Osteoblast (primary cell): Measurements from ENCODE around the gene SNX15. TPM values are rescaled to one million over a fixed set of nuclear protein-coding genes. Genes with fewer than 3 reads are reported as not detected.
A peak's percentile ranks its signal among the peaks of the same experiment; 100 is the strongest.

Experiments
- DNase-seq: peaks from one replicate; pipeline ENCODE4 v3.0.0; 2011; ENCODE audit warnings: low spot score, mixed read lengths; ENCODE audit not compliant: insufficient read length; ENCODE audit errors: missing footprints
- H2AFZ ChIP-seq: 2 replicates; pipeline ENCODE4 v1.6.0; 2011; ENCODE audit warnings: mild to moderate bottlenecking, low read length
- H3K27ac ChIP-seq: 2 replicates; pipeline ENCODE4 v1.5.1; 2011; ENCODE audit warnings: mild to moderate bottlenecking, low read depth, low read length, moderate library complexity
- H3K27me3 ChIP-seq: 2 replicates; pipeline ENCODE4 v1.6.0; 2012; ENCODE audit warnings: mild to moderate bottlenecking, control low read depth, inconsistent platforms, low read length, moderate library complexity; ENCODE audit not compliant: insufficient read depth
- H3K36me3 ChIP-seq: 2 replicates; pipeline ENCODE4 v1.5.1; 2011; ENCODE audit warnings: mild to moderate bottlenecking, low read length, control low read depth, moderate library complexity; ENCODE audit not compliant: insufficient read depth
- H3K4me1 ChIP-seq: 2 replicates; pipeline ENCODE4 v1.5.1; 2011; ENCODE audit warnings: mild to moderate bottlenecking, low read length, control low read depth, moderate library complexity; ENCODE audit not compliant: insufficient read depth
- H3K4me2 ChIP-seq: 2 replicates; pipeline ENCODE4 v1.6.0; 2011; ENCODE audit warnings: mild to moderate bottlenecking, low read length; ENCODE audit not compliant: insufficient read depth
- H3K4me3 ChIP-seq: fragments of 200-600 bp; sonication (generic); 3 replicates; pipeline ENCODE4 v1.5.1; 2012; ENCODE audit warnings: mild to moderate bottlenecking, low read length, inconsistent platforms; ENCODE audit not compliant: insufficient read depth
- H3K79me2 ChIP-seq: 2 replicates; pipeline ENCODE4 v1.6.0; 2012; ENCODE audit warnings: mild to moderate bottlenecking, low read length, control low read depth, inconsistent platforms; ENCODE audit not compliant: insufficient read depth
- H3K9me3 ChIP-seq: 2 replicates; pipeline ENCODE4 v1.5.1; 2011; ENCODE audit warnings: low read depth, low read length, control low read depth
- H4K20me1 ChIP-seq: 2 replicates; pipeline ENCODE4 v1.6.0; 2012; ENCODE audit warnings: mild to moderate bottlenecking, low read length, control low read depth; ENCODE audit not compliant: insufficient read depth
- total RNA-seq: library from RNA; depleted of rRNA; stranded (reverse); fragments of >200 nt; gene quantifications from 2 replicates; pipeline ENCODE4 v1.2.3, GENCODE V29; 2012
- TF ChIP-seq, protein P1 (sequence below): IDR thresholded peaks from 2 replicates; pipeline ENCODE4 v1.5.1; 2011; ENCODE audit warnings: mild to moderate bottlenecking, low read depth, low read length, moderate library complexity; ENCODE audit errors: extremely low read depth

The SNX15 gene
- total RNA-seq, 1 donor: 12.3 TPM

DNA sequence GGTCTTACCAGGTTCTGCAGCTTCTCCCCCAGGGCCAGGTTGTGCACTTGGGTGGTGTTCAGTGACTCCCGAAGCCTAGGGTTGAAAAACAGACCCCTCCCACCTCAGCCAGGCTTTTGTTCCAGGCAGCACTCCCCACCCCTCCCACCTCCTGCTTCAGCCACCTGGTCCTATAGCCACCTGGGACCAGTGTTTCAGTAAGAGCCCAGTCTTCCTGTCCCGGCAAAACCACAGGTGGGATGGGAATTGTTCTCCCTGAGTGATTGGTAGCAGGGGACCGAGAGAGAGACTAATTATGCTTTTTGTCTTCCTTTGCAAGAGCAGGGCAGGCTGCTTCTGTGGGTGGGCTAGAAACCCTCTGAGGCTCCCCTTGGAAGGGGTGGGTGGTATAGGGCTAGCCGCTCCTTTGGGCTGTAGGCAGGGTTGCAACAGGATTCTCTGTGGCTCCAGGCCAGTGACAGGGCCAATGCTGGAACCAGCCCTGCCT, 39.6 kb downstream of the SNX15 start:
- no peaks in the 10 kb centered on the region for H3K4me1 ChIP-seq
- H3K4me3 ChIP-seq: no peak overlapping the region
- H3K79me2 ChIP-seq: no peaks in the 10 kb centered on the region
- no peaks in the 10 kb centered on the region for H3K9me3 ChIP-seq
- no peaks in the 10 kb centered on the region for H4K20me1 ChIP-seq
- no peaks in the 10 kb centered on the region for H3K36me3 ChIP-seq
- H3K4me2 ChIP-seq: no peak overlapping the region
- H3K27ac ChIP-seq: no peak overlapping the region
- TF ChIP-seq, protein P1, sequence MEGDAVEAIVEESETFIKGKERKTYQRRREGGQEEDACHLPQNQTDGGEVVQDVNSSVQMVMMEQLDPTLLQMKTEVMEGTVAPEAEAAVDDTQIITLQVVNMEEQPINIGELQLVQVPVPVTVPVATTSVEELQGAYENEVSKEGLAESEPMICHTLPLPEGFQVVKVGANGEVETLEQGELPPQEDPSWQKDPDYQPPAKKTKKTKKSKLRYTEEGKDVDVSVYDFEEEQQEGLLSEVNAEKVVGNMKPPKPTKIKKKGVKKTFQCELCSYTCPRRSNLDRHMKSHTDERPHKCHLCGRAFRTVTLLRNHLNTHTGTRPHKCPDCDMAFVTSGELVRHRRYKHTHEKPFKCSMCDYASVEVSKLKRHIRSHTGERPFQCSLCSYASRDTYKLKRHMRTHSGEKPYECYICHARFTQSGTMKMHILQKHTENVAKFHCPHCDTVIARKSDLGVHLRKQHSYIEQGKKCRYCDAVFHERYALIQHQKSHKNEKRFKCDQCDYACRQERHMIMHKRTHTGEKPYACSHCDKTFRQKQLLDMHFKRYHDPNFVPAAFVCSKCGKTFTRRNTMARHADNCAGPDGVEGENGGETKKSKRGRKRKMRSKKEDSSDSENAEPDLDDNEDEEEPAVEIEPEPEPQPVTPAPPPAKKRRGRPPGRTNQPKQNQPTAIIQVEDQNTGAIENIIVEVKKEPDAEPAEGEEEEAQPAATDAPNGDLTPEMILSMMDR: no peak
- H3K27me3 ChIP-seq: no peaks in the 10 kb centered on the region
- H2AFZ ChIP-seq: no peak overlapping the region
- peak; percentile 70 for DNase-seq

DNA sequence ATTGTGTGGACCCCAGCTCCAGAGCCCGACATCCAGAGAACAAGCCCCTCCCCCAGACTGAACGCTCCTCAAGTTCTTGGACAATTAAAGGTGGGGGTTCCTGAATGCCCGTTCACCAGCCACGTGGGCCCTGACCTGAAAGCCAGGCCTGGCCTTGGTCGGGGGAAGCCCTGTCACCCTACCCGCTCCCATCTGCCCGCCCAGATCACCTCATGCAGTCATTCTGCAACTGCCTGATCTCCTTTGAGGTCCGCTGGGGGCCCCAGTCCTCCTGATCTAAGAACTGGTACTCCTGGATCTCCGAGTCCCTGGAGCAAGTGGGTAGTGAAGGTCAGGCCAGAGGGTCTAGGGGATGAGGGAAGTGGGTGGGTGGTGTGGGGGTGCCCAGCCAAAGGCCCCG, 40.2 kb downstream of the SNX15 start:
- TF ChIP-seq, protein P1: no peak
- Histone ChIP-seq H3K4me1 (no peaks in the 10 kb centered on the region), H3K36me3 (no peaks in the 10 kb centered on the region), H2AFZ (no peak overlapping the region), H3K79me2 (no peaks in the 10 kb centered on the region), H3K9me3 (no peaks in the 10 kb centered on the region), H3K4me2 (no peak overlapping the region), H4K20me1 (no peaks in the 10 kb centered on the region), H3K27me3 (no peaks in the 10 kb centered on the region), H3K27ac (no peak overlapping the region), H3K4me3 (no peak overlapping the region)
- DNase-seq: peak; percentile 17

DNA sequence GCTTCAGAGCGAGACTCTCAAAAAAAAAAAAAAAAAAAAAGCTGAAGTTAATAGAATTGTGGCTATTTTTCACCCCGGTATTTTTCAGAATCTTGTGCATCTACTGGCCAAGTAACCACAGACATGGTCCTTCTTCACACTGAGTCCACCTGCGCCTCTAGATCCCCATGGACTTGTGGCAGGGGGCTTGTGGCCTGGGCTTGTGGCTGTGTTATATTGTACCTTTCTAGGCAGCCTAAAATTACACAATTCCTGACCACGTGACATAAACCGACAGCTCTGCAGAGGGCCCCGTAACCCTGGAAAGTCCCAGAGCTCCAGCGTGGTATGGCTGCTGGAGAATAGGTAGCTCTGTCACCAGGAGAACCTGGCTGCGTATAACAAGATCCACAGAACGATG, 42.0 kb downstream of the SNX15 start:
- Histone ChIP-seq H3K4me1 (no peaks in the 10 kb centered on the region), H3K27me3 (no peaks in the 10 kb centered on the region), H2AFZ (no peak overlapping the region), H3K79me2 (no peaks in the 10 kb centered on the region), H3K9me3 (no peaks in the 10 kb centered on the region), H3K4me3 (no peak overlapping the region), H3K27ac (no peak overlapping the region), H4K20me1 (no peaks in the 10 kb centered on the region), H3K4me2 (no peak overlapping the region), H3K36me3 (no peaks in the 10 kb centered on the region)
- no peak for DNase-seq
- TF ChIP-seq, protein P1: no peak

DNA sequence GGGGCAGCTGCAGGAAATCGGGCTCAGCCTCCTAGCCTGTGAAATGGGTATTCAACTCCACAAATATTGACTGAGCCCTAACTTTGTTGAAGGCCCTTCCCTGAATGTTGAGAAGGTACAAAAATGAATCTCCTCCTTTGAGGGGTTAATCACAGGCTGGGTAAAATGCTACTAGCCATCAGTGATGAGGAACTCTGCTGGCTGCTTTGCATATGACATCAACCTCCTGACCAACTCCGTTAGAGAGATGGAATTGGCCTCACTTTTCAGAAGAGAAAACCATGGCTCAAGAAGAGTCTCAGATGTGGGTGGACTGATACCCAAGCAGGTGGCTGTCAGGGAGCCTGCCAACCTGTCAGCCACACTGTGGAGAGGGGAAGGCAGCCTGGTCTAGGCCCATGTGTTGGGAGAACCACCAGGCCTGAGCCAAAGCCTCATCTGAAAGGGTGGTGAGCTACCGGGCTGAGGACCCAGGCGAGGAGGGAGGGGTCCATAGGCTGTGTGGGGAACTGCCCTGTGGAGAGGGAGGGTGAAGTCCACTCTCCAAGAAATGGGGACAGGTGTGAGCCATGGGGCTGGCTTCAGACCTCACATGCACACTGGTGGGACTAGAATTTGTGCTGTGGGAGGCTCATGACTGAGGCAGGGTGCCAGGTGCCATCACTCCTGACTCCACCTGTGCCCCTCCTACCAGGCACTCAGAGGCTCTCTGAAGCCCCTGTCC, 44.8 kb downstream of the SNX15 start:
- Histone ChIP-seq H3K4me3 (no peak overlapping the region), H4K20me1 (no peaks in the 10 kb centered on the region), H3K4me1 (no peaks in the 10 kb centered on the region), H3K79me2 (no peaks in the 10 kb centered on the region), H3K4me2 (no peak overlapping the region), H3K9me3 (no peaks in the 10 kb centered on the region), H3K27ac (no peak overlapping the region), H2AFZ (peak overlapping the region; percentile 29), H3K27me3 (no peaks in the 10 kb centered on the region), H3K36me3 (no peaks in the 10 kb centered on the region)
- DNase-seq: peak; percentile 69
- TF ChIP-seq, protein P1: no peak
